GM19043 (cell line): ENCODE results near the gene LAMTOR5.

Source experiments
- ATAC-seq: cut with Tn5 transposase; IDR thresholded peaks from one replicate; pipeline ENCODE4 v1.9.1; 2021; ENCODE audit warnings: low read depth; ENCODE audit not compliant: unreplicated experiment

Gene LAMTOR5

DNA sequence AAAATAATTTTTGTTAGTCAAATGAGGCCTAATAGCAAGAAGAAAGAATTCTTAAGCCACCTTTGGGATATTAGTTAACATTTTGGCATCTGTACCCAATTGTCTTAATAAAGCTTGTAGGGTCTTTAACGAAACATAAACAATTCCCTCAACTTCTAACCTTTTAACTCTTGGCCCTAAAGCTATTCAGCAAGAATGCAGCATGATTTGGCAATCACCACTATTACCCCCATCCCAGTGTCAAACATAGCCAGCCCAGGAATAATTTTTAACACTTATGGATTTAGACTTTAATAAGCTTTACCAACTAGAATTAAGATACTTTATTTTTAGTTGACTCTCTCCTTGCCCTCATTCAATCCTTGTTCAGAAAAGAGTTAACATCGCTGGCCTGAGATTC is 14.2 kb downstream of the LAMTOR5 start:
- no peak for ATAC-seq

DNA sequence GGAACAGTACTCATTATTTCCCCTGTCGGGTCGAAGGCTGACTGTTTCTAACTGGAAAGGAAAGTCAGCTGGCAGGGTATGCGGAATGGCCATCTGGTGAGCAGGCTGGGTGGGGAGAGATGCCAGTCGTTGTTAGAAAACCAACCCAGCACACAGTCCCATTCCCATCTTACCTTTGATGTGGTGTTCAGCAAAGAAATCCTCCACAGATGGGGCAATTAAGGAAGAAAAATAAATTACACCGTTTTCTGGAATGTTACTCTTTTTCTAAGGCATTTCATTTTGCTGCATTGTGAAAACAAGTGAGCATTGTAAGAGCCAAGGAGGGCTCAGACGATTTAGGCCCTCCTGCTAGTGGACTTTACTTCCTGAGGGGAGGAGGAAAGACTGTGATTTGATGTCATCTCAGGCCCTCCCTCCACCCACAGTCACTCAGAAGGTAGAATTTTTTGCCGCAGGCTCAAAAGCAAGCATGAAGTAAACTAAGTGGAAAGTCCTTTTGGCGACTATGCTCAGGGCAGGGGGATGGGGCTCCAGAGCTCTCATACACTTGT is 16.7 kb downstream of the LAMTOR5 start, which contains the start of gene SLC16A4:
Gene SLC16A4, minus strand, starts transcription at position 335 of the 554 bp plus-strand sequence. CDS start 1,703 bp downstream, outside the sequence.
- ATAC-seq: no peak

DNA sequence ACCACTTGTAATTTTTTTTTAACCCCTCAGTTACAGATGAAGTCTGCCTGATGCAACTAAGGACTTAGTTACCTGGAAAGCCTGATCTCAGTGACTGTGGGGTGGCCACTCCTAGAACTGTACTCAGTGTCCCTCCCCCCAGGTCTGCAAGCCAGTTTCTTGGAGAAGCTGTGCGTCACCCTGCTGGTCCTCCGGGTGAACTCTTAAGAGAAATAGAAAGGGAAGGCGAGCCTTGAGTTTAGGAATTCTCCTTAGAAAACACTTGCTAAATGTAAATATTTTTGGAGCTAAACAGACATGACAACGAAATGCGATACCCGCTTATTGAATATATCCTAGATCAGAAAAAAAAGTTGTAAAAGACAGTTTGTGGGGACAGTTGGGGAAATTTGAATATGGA is 17.4 kb downstream of the LAMTOR5 start:
- no peak for ATAC-seq

DNA sequence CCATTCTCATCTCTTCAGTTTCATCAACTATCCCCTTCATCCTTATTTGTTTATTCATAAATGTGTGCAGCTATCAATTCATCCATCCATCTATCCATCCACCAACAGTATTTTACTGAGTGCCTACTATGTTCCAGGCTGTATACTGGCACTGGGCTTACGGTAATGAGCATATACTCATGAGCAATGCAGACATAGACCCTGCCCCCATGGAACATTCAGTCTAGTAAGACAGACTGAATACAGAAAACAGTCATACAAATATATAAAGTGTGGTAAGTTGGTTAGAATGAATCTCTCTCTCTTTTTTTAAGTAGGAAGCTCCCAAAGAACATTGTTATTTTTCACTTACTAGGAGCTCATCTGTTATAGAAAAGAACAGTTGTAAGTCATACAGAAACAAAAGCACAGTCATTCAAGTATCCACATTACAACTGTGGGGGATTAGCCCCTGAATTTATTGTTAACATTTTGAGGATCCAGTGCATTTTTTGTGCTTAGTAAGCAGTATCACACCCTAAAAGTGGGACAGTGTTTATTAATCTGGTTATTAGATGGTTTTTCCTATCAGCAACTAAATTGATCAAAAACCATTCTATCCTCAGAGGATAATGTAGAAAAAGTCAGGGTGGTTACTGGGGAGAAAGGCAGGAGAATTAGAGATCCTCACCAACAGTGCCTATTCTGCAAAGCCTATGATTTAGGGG is 20.3 kb downstream of the LAMTOR5 start:
- no peak for ATAC-seq

DNA sequence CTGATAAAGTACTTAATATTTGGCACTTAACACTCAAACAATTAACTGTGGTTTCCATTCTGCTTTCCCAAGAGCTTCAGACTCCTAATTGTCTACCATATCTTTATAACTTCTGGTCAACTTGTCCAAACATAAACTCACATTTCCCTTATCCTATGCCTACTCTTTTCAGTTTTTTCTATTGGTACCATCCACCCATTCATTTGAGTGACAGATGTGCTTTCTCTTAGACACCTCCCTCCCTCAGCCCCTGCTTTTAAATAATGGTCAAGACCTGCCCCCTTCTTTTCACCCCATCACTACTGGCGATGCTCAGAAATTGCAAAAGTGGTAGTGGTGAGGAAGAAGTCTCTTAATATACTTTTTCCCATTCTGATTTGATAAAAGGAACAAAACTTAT is 22.1 kb downstream of the LAMTOR5 start:
- ATAC-seq: no peak

DNA sequence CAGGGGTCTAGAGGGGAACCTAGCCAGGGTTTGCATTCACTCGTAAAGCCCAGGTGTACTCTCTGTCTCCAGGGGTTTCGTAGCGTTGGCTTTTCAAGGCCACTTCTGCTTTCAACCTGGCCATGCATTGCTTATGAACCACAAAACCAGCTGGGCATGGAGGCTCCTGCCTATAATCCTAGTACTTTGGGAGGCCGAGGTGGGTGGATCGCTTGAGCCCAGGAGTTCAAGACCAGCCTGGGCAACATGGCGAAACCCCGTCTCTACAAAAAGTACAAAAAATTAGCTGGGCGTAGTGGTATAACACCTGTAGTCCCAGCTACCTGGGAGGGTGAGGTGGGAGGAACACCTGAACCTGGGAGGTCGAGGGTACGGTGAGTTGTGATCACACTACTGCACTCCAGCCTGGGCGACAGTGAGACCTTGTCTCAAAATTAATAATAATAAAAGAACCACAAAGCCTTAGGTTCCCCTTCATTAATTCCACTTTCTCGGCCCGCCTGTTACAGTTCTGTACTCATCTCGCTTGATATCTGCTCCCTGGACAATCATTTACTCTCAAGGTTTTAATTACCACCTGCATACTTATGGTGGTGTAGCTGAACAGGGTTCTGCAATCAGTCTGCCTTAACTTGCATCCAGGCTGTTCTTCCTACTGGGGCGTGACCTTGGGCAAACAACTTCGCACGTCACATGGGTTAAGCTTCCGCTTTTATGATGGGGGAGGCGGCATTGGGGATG is 22.7 kb downstream of the LAMTOR5 start:
- peak; percentile 64 for ATAC-seq

DNA sequence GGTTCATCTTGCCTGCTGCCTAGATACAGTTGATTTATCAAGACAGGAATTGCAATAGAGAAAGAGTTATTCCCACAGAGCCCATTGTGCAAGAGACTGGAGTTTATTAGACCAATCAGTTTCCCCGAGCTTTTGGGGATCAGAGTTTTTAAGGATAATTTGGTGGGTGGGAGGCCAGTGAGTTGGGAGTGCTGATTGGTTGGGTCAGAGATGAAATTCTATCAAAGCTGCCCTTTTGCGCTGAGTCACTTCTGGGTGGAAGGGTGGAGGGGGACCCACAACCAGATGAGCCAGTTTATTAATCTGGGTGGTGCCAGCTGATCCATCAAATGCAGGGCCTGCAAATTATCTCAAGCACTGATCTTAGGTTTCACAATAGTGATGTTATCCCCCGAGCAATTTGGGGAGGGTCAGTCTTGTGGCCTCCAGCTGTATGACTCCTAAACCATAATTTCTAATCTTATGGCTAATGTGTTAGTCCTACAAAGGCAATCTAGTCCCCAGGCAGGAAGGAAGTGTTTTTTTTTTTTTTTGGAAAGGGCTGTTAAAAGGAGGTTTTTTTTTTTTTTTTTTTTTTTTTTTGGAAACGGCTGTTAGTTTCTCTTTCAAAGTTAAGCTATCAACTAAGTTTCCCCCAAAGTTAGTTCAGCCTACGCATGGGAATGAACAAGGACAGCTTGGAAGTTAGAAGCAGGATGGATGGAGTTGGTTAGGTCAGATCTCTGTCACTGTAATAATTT is 24.1 kb downstream of the LAMTOR5 start:
- no peak for ATAC-seq

DNA sequence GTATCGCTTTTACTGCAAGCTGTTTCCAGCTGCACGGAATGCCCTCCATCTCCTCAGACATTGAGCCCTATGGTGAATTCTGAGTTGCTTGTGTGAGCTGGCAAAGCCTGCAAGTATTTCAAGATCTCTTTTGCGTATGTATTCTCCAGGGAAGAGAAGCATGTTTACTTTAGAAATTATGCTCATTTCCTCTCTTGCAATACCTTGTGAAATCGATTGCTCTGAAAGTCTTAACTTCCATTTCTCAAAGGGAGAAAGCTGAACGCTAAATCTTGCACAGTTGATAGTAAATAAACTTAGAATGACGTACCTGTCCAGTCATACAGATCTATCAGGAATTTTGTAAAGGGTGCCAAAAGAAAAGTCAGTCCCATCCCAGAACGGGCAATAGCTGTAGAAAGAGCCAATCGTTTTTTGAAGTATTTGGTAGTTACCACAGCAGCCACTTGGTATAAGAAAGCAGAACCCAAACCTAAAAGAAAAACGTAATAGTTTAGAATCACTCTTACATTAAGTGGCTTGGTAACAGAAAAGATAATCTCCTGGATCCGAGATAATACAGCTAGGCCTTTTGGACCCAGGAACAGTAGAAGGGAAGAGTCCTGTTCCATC is 26.7 kb downstream of the LAMTOR5 start:
- no peak for ATAC-seq

DNA sequence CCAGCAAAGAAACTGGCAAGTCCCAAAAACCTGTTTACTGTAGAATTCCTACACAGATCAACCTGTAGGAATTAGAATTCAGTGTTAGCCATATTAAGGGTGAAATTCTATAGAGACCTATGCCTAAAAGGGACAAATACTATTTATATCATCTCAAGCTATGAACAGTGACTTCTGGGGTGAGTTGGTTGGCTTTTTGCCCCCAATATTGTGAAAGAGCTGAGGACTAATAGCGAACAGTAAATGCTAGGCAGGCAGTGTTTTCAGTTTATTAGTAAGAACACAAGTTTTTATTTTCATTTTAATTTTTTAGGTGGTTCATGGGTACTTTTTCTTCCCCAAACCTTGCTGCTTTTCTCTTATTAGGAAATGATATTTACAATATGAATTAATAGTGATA is 32.0 kb downstream of the LAMTOR5 start:
- no peak for ATAC-seq

DNA sequence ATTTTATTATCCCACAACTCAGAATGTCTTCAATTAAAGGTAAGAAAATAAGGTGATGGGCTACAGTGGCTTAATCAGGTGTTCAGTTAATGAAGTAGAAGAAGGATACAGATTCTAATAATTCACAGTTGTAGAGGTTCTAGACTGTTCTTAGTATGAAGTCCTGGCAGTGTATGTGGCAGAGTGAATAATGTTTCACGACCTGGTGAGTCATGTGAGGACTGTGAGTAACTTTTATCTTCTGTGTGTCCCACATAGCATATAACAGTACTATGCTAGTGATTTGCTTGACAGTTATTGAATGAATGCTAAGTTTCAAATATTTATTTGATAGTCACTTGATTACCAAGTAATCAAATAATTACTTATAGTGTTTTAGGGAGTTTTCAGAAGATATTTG is 36.7 kb downstream of the LAMTOR5 start:
- ATAC-seq: no peak

DNA sequence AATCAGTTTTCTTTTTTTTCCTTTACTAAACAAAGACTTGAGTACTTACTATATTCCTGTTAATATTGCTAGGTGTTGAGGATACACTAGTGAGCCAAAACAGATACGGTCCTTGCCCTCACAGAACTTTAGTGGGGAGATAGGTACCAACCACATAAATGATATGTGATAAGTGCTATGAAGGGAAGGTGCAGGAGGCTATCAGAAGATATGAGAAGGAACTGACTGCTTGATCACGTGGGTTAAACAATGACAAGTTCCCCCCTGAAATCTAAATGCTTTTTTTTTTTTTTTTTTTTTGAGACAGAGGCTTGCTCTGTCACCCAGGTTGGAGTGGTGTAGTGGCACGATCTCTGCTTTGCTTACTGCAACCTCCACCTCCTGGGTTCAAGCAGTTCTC is 43.3 kb downstream of the LAMTOR5 start:
- ATAC-seq: no peak

DNA sequence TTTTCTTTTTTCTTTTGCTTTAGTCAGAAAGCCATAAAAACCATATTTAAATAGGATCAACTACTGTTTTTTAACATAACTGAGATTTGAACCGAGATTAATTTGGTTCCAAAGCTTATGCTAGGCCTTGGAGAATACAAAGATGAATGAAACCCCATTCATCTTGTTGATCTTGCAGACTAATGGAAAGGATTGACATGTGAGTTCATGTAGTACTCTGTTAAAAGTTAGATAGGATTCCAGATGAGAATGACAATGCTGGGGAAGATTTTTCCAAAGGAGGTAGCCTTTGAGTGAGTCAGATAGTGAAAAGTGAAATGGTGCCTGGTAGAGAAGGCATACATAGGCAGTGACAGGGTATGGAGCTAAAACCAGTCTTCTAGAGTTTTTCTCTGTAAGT is 45.6 kb downstream of the LAMTOR5 start:
- no peak for ATAC-seq

DNA sequence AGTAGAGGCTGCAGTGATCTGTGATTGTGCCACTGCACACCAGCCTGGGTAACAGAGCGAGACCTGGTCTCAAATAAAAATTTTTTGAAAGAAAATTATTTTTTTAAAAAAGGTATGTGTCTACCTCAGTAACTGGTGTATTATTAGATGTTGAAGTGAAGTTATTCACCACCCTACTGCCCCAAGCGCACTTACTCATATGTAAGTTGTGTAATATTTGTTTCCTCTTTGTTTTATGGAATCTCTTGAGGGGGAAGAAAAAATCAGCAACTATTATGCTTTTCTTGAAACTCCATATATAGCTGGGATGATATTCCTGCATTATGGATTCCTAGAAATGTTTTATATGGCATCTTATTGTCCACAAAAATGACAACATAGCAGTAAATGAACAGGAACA is 47.1 kb downstream of the LAMTOR5 start:
- ATAC-seq: no peak

DNA sequence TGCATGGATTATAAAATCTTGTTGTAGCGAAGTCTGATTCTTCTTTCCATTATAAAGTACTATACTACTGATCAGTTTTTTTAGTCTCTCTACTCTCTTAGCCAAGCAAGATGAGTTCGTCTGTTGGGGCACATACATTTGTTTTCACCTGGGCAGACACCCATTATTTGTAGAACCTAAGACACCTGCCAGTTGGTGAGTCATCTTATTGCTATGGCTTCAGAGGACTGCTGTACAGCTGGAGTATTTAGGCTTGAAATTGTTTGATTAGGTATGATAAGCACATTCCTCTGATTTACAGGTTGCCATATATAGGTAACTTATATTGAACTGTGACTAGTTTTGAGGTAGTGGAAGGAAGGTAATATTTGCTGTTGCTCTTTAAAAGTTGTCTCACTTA is 51.1 kb downstream of the LAMTOR5 start:
- no peak for ATAC-seq

DNA sequence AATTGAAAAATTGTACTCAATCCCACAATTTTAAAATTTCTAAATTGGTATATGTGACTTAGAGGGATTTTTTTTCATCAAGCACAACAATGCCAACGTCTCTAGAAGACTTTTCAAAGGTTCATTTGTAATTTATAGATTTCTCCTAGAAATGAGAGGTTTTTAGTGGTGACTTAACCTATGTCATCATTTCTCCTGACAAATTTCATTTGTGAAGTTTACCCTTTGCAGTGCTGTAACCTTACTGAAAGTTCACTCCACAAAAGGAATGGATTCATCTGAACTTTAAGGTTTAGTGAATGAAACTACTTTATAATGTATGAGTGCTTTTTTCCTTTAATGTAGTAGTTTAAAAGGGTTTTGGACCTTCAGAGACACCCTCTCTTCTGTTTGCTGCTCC is 52.2 kb downstream of the LAMTOR5 start:
- no peak for ATAC-seq
